GM21529 (cell line): Measurements from ENCODE around the gene BICRA.
"Not testable (repeated sequence)": the region's sequence is repeated elsewhere in the genome, so short reads cannot be mapped to it uniquely, and the experiment has no call there.

ENCODE experiments used
- ATAC-seq: cut with Tn5 transposase; IDR thresholded peaks from one replicate; pipeline ENCODE4 v1.9.1; 2021; ENCODE audit not compliant: unreplicated experiment

BICRA gene

DNA sequence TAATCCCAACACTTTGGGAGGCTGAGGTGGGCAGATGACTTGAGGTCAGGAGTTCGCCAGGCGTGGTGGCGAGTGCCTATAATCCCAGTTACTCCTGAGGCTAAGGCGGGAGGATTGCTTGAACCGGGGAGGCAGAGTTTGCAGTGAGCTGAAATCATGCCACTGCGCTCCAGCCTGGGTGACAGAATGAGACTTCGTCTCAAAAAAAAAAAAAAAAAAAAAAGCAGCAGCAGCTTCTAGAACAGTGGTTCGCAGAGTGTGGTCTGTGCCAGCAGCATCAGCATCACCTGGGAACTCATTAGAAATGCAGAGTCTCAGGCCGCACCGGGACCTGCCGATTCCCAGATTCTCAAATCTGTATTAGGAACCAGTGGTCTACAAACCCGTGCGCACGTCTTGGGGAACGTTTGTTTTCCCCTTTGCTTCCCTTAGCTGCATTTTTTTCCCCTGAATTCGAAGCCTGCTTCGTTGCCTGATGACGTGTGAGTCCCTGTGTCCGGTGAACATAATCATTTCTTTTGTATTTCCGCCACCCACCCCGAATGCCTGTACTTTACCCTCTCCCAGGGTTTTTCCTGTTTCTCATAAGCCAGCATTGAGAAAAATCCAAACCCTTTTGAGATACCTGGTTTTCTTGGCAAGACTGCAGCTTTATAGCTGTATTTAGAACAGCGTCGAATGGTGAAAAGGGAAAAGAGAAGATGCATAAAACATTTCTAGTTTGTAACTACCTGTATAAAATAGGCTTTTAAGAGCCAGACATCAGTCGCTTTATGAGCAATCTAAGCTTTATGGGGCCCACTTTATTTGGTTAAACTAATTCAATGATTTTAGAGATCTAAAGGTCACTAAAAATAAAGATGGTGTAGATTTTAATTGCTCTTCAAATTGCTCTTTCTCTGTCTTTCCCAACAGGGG, 49.8 kb downstream of the BICRA start:
- no peak for ATAC-seq

GRCh38 chr19:47660435-47660832, 51.5 kb downstream of the BICRA start:
- no peak for ATAC-seq

DNA sequence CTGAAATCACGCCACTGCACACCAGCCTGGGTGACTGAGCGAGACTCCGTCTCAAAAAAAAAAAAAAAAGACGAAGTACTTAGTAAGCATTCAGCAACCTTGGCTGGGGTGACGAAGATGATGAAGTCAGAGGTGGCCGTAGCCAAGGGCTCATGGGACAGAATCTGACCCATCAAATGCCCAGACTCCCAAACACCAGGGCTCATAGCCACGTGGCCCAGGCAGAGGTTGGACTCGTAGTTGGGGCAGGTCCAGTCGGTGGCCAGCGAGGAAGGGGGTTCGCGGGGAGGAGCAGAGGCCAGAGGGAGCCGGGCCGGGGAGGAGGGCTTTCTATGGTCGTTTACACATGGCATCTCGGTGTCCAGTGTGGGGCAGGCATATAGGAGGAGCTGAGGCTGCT, 52.2 kb downstream of the BICRA start:
- ATAC-seq, result no peak

GRCh38 chr19:47661611-47662010, 52.7 kb downstream of the BICRA start:
- no peak for ATAC-seq

- no peak for ATAC-seq
These were observed 54.5 kb downstream of the BICRA start for GRCh38 chr19:47663435-47663910.

DNA sequence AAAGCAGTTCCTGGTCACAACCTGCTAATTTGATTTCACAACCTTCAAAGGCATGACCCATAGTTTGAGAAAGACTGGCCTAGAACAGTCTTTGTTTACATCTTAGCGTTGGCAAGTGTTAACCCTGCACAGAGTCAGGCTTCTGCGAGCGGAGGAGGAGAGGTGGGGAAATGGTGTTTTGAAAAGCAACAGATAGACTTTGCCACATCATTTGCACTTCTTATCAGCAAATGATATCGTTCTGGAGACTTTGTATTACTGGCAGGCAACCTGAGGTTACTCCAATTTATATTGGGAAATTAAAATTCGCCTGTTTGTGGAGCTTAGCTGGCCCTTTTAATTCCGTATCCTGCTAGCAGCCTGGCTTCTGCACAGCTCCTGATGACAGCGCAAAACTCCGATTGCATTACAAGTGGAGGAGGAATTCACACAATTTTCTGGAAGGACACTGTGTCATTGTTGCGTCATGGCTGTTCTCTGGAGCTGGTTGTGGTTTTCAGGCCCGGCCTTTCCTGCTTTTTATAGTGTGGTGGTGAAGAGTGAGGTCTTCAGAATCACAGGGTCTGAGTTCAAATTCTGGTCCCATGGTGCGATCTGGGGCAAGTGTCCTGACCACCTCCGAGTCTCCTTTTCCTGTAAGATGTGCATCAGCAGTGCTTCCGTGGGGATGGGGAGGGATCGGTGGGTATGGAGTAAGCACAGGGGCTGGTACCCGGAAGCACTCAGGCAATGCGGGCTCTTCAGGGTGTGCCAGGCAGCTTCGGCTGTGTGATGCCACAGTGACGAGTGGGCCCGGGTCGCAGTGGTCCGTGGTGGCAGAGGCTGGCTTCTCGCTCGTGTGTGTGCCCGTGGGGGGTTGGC, 55.2 kb downstream of the BICRA start:
- no peak for ATAC-seq

GRCh38 chr19:47668556-47668955, 59.6 kb downstream of the BICRA start:
- ATAC-seq, result not testable (repeated sequence)

DNA sequence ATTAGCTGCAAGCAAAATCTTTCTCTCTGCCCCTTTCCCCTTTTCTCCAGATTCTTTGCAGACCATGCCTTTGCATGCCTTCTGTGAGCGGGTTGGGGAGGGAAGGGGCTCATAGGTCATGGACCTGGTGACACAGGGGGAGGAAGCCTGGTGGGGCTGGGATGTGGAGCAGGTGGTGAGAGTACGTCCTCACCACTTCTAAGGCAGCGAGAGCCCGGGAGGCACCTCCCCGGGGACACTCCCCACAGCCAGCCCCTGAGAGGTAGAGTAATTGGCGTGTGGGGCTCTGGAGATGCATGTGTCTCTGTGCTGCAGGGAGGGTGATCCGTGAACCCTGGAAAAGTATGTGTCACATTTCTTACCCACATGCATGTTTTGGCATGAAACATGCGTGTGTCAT, 61.8 kb downstream of the BICRA start:
- no peak for ATAC-seq

DNA sequence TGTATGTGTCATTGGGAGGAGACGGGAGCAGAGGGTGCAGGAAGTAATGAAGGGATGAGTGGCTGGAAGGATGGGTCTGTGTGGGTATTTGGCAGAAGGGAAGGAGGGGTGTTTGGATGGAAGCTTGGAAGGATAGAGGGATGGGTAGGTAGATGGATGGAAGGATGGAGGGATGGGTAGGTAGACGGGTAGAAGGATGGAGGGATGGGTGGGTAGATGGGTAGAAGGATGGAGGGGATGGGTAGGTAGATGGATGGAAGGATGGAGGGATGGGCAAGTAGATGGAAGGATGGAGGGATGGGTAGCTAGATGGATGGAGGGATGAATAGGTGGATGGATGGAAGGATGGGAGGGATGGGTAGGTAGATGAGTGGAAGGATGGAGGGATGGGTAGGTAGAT, 62.6 kb downstream of the BICRA start:
- ATAC-seq, result no peak

GRCh38 chr19:47673426-47673825, 64.5 kb downstream of the BICRA start:
- no peak for ATAC-seq

DNA sequence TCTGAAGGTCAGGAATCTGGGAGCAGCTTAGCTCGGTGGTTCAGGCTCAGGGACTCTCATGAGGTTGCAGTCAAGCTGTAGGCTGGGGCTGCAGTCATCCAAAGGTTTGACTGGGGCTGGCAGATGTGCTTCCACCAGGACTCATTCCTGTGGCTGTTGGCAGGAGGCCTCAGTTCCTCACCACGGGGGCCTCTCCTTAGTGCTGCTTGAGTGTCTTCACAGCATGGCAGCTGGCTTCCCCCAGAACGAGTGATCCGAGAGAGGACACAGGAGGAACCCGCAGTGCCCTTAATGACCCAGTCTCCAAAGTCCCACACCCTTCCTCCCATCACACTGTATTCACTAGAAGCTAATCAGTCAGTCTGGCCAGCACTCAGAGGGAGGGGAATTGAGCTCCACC, 65.6 kb downstream of the BICRA start:
- no peak for ATAC-seq

GRCh38 chr19:47675271-47675670, 66.3 kb downstream of the BICRA start:
- no peak for ATAC-seq

DNA sequence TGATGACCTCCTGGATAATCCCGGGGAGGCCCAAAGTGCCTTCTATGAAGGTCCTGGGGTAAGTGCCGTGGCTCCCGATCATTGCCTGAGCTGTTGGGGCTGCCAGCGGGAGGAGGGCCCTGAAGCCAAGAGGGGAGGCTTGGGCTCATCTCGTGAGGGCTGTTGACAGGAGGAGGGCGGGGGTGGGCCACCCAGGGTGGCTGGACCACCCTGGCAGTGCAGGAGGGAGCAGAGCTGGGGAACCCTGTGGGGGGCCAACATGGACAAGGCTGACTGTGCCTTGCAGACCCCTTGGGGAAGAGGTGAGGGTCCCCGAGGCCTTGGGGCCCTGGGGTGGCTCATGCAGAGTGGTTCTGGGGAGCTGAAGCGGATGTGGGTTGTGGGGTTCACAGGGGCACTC, 66.9 kb downstream of the BICRA start:
- ATAC-seq, result no peak

GRCh38 chr19:47676811-47677210, 67.9 kb downstream of the BICRA start:
- no peak for ATAC-seq

DNA sequence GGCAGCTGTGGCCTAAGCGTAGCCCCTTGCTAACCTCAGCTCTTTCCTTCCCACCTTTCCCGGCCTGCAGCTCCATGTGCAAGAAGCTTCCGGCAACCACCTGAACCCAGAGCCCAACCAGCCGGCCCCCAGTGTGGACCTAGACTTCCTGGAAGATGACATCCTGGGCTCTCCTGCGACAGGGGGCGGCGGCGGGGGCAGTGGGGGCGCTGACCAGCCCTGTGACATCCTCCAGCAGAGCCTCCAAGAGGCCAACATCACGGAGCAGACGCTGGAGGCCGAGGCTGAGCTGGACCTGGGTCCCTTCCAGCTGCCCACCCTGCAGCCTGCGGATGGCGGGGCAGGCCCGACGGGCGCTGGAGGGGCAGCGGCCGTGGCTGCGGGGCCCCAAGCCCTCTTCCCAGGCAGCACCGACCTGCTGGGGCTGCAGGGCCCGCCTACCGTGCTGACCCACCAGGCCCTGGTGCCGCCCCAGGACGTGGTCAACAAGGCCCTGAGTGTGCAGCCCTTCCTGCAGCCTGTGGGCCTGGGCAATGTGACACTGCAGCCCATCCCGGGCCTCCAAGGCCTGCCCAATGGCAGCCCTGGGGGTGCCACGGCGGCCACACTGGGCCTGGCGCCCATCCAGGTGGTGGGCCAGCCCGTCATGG, 70.4 kb downstream of the BICRA start:
- ATAC-seq, result no peak

DNA sequence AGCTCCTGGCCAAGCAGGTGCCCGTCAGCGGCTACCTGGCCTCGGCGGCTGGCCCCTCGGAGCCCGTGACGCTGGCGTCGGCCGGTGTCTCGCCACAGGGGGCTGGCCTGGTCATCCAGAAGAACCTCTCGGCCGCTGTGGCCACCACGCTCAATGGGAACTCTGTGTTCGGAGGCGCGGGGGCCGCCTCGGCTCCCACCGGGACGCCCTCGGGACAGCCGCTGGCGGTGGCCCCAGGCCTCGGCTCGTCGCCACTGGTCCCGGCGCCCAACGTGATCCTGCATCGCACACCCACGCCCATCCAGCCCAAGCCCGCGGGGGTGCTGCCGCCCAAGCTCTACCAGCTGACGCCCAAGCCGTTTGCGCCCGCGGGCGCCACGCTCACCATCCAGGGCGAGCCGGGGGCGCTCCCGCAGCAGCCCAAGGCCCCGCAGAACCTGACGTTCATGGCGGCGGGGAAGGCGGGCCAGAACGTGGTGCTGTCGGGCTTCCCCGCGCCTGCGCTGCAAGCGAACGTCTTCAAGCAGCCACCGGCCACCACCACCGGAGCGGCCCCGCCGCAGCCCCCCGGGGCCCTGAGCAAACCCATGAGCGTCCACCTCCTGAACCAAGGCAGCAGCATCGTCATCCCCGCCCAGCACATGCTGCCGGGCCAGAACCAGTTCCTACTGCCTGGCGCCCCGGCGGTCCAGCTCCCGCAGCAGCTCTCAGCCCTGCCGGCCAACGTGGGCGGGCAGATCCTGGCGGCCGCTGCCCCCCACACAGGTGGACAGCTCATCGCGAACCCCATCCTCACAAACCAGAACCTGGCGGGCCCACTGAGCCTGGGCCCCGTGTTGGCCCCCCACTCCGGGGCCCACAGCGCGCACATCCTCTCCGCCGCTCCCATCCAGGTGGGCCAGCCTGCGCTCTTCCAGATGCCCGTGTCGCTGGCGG, 71.3 kb downstream of the BICRA start:
- no peak for ATAC-seq

GRCh38 chr19:47680858-47681332, 72.0 kb downstream of the BICRA start:
- ATAC-seq, result no peak

DNA sequence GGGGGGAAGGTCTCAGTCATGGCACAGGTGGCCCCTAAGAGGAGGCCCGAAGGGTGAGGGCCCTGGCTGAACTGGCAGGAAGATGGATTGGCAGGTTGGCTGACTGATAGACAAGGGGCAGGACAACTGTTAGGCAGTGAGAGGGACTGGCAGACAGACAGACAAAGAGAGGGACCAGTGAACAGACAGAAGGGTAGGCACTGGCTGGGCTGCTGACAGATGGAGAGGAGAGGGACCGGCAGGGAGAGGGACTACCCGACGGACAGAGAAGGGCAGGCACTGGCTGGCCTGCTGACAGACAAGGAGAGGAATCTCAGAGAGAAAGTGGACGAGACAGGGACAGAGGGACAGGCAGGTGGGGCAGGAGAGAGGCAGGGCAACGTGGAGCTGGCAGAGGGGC, 72.5 kb downstream of the BICRA start:
- ATAC-seq, result no peak

GRCh38 chr19:47681936-47682335, 73.0 kb downstream of the BICRA start:
- ATAC-seq, result no peak

DNA sequence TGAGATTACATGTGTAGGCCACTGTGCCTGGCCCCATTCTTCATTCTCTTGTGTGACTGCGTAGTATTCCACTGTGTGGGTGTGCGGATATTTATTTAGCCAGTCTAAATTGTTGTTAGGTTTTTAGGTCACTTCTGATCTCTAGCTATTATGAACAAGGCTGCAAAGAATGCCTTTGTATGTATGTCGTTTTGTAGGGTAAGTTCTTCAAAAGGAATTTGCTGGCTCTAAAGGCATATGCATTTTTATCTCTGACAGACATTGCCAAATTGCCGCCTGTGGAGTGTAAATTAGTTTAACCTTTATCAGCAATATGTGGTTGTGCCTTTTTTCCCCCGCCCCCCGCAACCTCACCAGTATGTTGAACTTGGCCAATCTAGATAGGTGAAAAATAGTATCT, 74.0 kb downstream of the BICRA start:
- no peak for ATAC-seq
